HepG2 (cell line): Measurements from ENCODE around the gene INHBC. TPM values are rescaled to one million over a fixed set of nuclear protein-coding genes. Genes with fewer than 3 reads are reported as not detected.

Experiments used
- ATAC-seq: fragments of 200-7000 bp; cut with Tn5 transposase; 3 replicates; pipeline ENCODE4 v1.9.1; 2020; ENCODE audit warnings: mild to moderate bottlenecking, moderate library complexity
- BruUV-seq: library from RNA; stranded (reverse); fragments of 400-500 nt; replicated peaks from 2 replicates; lab custom pipeline; 2021; lab: Mats Ljungman, UMichigan
- CTCF ChIA-PET: fragments of 300-600 bp; formaldehyde crosslinking; extraction: SDS; loops from one replicate; lab custom pipeline; 2021; ENCODE audit warnings: low total read pairs, inconsistent platforms, low intra/inter-chr PET ratio; lab: Yijun Ruan, JAX
- POLR2A ChIA-PET: fragments of 350-600 bp; sonication (Branson Sonifier 250); formaldehyde crosslinking; loops from one replicate; lab custom pipeline; 2020; ENCODE audit warnings: antibody characterized with exemption, inconsistent platforms; lab: Yijun Ruan, JAX
- DNase-seq: peaks from one replicate; pipeline ENCODE4 v3.0.0-alpha.2; 2015; ENCODE audit warnings: low spot score
- FAIRE-seq: peaks from 3 replicates; lab custom pipeline; 2011; peaks lifted over from hg19 to GRCh38; lab: Jason Lieb, UNC
- H2AFZ ChIP-seq: one replicate; pipeline ENCODE4 v1.6.1; 2011; ENCODE audit warnings: low read length, inconsistent platforms
- H3K27ac ChIP-seq: fragments of 300-600 bp; 3 replicates; pipeline ENCODE4 v1.8.0; 2011; ENCODE audit warnings: mixed run types, mild to moderate bottlenecking, mixed read lengths, low read length, inconsistent platforms; ENCODE audit not compliant: insufficient read depth; ENCODE audit errors: extremely low read length
- H3K27me3 ChIP-seq, 2 experiments: fragments of 200-600 bp in 1 of 2; 2 replicates in 1 of 2; 3 replicates in 1 of 2; pipeline versions ENCODE4 v1.6.0 to v1.8.0; 2011; ENCODE audit warnings: low read length in 2 of 2, mild to moderate bottlenecking in 2 of 2, moderate library complexity in 2 of 2, inconsistent platforms in 1 of 2; ENCODE audit not compliant: insufficient read depth in 2 of 2, control insufficient read depth in 1 of 2
- H3K36me3 ChIP-seq, 2 experiments: fragments of 200-600 bp in 1 of 2; replicated peaks in 1 of 2; 2 replicates in 1 of 2; 3 replicates in 1 of 2; pipeline versions ENCODE4 v1.5.1 to v1.8.0; 2011; ENCODE audit warnings: low read length in 2 of 2, inconsistent platforms in 1 of 2; ENCODE audit not compliant: insufficient read depth in 2 of 2, control insufficient read depth in 1 of 2
- H3K4me1 ChIP-seq: 2 replicates; pipeline ENCODE4 v1.5.1; 2012; ENCODE audit warnings: low read length, inconsistent platforms; ENCODE audit not compliant: insufficient read depth
- H3K4me2 ChIP-seq: 2 replicates; pipeline ENCODE4 v1.6.0; 2011; ENCODE audit warnings: low read depth, low read length, inconsistent platforms
- H3K4me3 ChIP-seq, 3 experiments: fragments of 200-600 bp in 1 of 3; sonication (generic), shearing (Covaris generic) in 1 of 3; replicated peaks in 1 of 3; 2 replicates each; pipeline ENCODE4 v1.5.1; 2011 to 2016; ENCODE audit warnings: low read length in 3 of 3, inconsistent platforms in 2 of 3, low read depth in 2 of 3, mild to moderate bottlenecking in 2 of 3, control low read depth in 1 of 3, mixed read lengths in 1 of 3; ENCODE audit not compliant: insufficient read depth in 1 of 3
- H3K79me2 ChIP-seq: one replicate; pipeline ENCODE4 v1.6.1; 2011; ENCODE audit warnings: low read length, inconsistent platforms; ENCODE audit not compliant: insufficient read depth
- H3K9ac ChIP-seq: 2 replicates; pipeline ENCODE4 v1.6.0; 2011; ENCODE audit warnings: mild to moderate bottlenecking, low read depth, low read length, inconsistent platforms; ENCODE audit not compliant: insufficient read depth
- H3K9me3 ChIP-seq: 2 replicates; pipeline ENCODE4 v1.5.1; 2012; ENCODE audit warnings: mild to moderate bottlenecking, low read length
- H4K20me1 ChIP-seq: 2 replicates; pipeline ENCODE4 v1.6.0; 2011; ENCODE audit warnings: inconsistent platforms, mild to moderate bottlenecking, low read length, moderate library complexity; ENCODE audit not compliant: insufficient read depth
- MED1 ChIP-seq: sonication (generic); formaldehyde crosslinking; IDR thresholded peaks from 2 replicates; pipeline ENCODE4 v1.4.0; 2020; ENCODE audit warnings: missing genetic modification reagents
- ZSCAN30 ChIP-seq: sonication (generic); formaldehyde crosslinking; IDR thresholded peaks from 2 replicates; pipeline ENCODE4 v1.5.0; 2020; ENCODE audit warnings: mild to moderate bottlenecking, missing genetic modification reagents
- WGBS: methylation state at CpG from one replicate; pipeline ENCODE4 v1.1.6; 2017; ENCODE audit warnings: low lambda C conversion rate; 5-methylcytosine and 5-hydroxymethylcytosine counted together
- in situ Hi-C: cut with HindIII; loops from 2 replicates; pipeline ENCODE4 v1.10.0; 2017; ENCODE audit warnings: low pct_unique_long_range_greater_than_20kb; ENCODE audit not compliant: extremely low pct_ligation_motif_present
- intact Hi-C: fragments of 100-400 bp; cut with micrococcal nuclease; formaldehyde crosslinking; loops from one replicate; pipeline ENCODE4 v1.10.0; 2022; ENCODE audit not compliant: unreplicated experiment
- polyA plus RNA-seq, 8 experiments: library from polyadenylated mRNA; depleted of rRNA in 3 of 8; stranded (reverse) in 7 of 8; unstranded in 1 of 8; fragments of >200 nt; fragmentation: Illumina TruSeq in 4 of 8; extraction: Trizol in 4 of 8; gene quantifications; 2 replicates each; pipeline versions ENCODE4 v1.2.1 to v1.2.3, GENCODE V29; 2011 to 2016; ENCODE audit warnings: low read depth in 4 of 8, missing spikeins in 1 of 8, mixed read lengths in 1 of 8; ENCODE audit not compliant: insufficient read depth in 1 of 8
- total RNA-seq, 5 experiments: library from RNA; depleted of rRNA; stranded (reverse); fragments of >200 nt; fragmentation: Illumina TruSeq; extraction: Trizol; gene quantifications; 2 replicates each; pipeline ENCODE4 v1.2.3, GENCODE V29; 2016; ENCODE audit warnings: low read depth in 1 of 5
- TF ChIP-seq, protein P1 (sequence below): sonication (generic); formaldehyde crosslinking; IDR thresholded peaks from 2 replicates; pipeline ENCODE4 v1.5.0; 2020; ENCODE audit warnings: mild to moderate bottlenecking, missing genetic modification reagents
- TF ChIP-seq, protein P2 (sequence below): sonication (generic); formaldehyde crosslinking; IDR thresholded peaks from 2 replicates; pipeline ENCODE4 v1.4.0; 2020; ENCODE audit warnings: mild to moderate bottlenecking, missing genetic modification reagents

The INHBC gene
- total and polyA plus RNA-seq, 2 of the 13 experiments (the other 11 are each of a cell fraction or from before 2014, with no cell fraction given): 1.8 to 13.8 TPM

DNA sequence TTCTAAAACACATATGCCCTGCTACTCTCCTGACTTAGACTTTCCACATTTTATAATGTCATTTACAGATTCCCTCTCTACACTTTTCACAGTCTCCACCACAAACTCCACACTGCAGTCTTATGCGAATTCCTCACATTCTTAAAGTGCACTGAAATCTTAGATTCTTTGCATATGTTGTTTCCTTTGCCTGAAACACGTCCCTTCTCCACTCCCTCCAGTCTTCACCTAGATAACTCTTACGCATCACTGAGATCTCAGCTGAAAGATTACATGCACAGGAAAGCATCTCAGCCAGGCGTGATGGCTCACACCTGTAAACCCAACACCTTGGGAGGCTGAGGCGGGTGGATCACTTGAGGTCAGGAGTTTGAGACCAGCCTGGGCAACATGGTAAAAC, 48.9 kb downstream of the INHBC start:
- no TSS peak for BruUV-seq
- H4K20me1 ChIP-seq: no peaks in the 10 kb centered on the region
- H3K9me3 ChIP-seq: no peaks in the 10 kb centered on the region
- FAIRE-seq: no peak
- no peak overlapping the region for H3K9ac ChIP-seq
- in situ Hi-C loops: no loop called here
- H3K27ac ChIP-seq: no peak overlapping the region
- intact Hi-C loops: no loop called here
- WGBS: 37% methylated on average over 5 of the region's 5 CpGs
- H2AFZ ChIP-seq: no peak overlapping the region
- ChIA-PET CTCF (no interaction called here), POLR2A (no interaction called here)
- H3K4me2 ChIP-seq: no peak overlapping the region
- H3K36me3 ChIP-seq: no peaks in the 10 kb centered on the region
- H3K27me3 ChIP-seq: peaks cover 1 to 23% of the 10 kb centered on the region in 2 experiments; a peak in 3 of 5 replicates
- H3K4me1 ChIP-seq: peaks cover 9% of the 10 kb centered on the region
- ATAC-seq: no peak
- H3K4me3 ChIP-seq: no peak overlapping the region
- peaks cover 6% of the 10 kb centered on the region for H3K79me2 ChIP-seq
- DNase-seq: no peak
- TF ChIP-seq, protein P1, sequence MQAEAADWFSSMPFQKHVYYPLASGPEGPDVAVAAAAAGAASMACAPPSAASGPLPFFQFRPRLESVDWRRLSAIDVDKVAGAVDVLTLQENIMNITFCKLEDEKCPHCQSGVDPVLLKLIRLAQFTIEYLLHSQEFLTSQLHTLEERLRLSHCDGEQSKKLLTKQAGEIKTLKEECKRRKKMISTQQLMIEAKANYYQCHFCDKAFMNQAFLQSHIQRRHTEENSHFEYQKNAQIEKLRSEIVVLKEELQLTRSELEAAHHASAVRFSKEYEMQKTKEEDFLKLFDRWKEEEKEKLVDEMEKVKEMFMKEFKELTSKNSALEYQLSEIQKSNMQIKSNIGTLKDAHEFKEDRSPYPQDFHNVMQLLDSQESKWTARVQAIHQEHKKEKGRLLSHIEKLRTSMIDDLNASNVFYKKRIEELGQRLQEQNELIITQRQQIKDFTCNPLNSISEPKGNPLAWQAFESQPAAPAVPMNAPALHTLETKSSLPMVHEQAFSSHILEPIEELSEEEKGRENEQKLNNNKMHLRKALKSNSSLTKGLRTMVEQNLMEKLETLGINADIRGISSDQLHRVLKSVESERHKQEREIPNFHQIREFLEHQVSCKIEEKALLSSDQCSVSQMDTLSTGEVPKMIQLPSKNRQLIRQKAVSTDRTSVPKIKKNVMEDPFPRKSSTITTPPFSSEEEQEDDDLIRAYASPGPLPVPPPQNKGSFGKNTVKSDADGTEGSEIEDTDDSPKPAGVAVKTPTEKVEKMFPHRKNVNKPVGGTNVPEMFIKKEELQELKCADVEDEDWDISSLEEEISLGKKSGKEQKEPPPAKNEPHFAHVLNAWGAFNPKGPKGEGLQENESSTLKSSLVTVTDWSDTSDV (CRISPR knock-in tag): no peak
- TF ChIP-seq MED1 (no peak), ZSCAN30 (CRISPR knock-in tag) (no peak)
- TF ChIP-seq, protein P2, sequence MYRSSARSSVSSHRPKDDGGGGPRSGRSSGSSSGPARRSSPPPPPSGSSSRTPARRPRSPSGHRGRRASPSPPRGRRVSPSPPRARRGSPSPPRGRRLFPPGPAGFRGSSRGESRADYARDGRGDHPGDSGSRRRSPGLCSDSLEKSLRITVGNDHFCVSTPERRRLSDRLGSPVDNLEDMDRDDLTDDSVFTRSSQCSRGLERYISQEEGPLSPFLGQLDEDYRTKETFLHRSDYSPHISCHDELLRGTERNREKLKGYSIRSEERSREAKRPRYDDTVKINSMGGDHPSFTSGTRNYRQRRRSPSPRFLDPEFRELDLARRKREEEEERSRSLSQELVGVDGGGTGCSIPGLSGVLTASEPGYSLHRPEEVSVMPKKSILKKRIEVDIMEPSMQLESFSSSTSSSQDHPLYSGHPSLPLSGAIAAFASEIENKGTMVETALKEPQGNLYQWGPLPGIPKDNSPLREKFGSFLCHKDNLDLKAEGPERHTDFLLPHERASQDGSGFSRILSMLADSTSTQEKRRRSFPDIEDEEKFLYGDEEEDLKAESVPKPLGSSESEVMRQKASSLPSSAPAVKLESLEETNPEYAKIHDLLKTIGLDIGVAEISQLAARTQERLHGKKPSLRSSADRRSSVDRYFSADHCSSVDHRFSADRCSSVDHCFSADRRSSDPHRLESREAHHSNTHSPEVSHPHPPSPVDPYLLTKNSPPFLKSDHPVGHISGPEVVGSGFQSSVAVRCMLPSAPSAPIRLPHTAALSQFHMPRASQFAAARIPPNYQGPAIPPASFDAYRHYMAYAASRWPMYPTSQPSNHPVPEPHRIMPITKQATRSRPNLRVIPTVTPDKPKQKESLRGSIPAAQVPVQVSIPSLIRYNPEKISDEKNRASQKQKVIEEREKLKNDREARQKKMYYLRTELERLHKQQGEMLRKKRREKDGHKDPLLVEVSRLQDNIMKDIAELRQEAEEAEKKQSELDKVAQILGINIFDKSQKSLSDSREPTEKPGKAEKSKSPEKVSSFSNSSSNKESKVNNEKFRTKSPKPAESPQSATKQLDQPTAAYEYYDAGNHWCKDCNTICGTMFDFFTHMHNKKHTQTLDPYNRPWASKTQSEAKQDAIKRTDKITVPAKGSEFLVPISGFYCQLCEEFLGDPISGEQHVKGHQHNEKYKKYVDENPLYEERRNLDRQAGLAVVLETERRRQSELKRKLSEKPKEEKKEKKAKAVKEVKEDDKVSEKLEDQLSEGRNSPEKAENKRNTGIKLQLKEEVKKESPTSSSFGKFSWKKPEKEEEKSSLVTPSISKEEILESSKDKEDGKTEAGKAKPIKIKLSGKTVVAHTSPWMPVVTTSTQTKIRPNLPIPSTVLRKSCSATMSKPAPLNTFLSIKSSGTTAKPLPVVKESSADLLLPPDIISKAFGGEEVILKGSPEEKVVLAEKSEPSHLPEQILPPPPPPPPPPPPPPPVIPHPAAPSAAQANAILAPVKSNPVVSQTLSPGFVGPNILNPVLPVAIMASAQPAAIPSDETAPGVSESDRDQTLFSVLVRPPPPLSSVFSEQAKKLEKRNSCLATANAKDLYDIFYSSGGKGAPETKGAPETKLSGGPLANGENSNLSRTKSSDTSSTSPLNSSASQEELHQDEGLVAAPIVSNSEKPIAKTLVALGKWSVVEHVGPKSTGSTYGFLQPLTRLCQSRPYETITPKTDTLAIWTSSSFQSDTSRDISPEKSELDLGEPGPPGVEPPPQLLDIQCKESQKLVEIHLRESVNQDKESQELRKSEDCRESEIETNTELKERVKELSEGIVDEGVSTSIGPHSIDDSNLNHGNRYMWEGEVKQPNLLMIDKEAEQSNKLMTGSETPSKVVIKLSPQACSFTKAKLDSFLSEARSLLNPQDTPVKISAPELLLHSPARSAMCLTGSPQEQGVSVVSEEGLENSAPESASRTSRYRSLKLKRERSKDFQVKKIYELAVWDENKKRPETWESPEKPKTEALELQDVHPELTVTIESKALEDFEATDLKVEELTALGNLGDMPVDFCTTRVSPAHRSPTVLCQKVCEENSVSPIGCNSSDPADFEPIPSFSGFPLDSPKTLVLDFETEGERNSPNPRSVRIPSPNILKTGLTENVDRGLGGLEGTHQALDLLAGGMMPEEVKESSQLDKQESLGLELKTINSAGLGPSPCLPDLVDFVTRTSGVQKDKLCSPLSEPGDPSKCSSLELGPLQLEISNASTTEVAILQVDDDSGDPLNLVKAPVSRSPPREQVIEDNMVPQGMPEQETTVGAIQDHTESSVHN: no peak
